Lower leg skin (tissue), 3 donors: ENCODE data around the gene BPI.

Experiments used
- POLR2A ChIP-seq, 2 donors: fragments of 450-650 bp; IDR thresholded peaks; one replicate each; pipeline ENCODE4 v1.6.1; 2016 to 2017; ENCODE audit warnings: antibody characterized with exemption in 2 of 2, mild to moderate bottlenecking in 1 of 2, moderate library complexity in 1 of 2
- TF ChIP-seq, protein P1 (sequence below), 3 donors: fragments of 450-650 bp; IDR thresholded peaks; one replicate each; pipeline ENCODE4 v1.5.1; 2016; ENCODE audit warnings: antibody characterized with exemption in 3 of 3, mild to moderate bottlenecking in 3 of 3, moderate library complexity in 2 of 3

DNA sequence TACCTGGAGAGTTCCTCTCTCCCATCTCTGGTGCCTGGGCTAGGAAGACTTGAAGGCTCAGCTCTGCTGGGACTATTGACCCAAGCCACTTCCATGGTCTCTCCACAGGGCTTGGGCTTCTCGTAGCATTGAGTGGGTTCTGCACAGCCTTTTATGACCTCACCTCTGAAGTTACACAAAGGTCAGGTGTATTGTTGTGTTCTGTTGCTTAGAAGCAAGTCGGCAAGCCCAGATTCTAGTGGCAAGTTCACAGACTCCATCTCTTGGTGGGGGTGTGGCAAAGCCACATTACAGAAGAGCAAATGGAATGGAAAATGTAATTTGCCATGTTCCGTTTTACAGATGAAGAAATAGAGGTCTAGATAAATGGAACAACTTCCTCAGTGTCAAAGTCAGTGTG, 13.5 kb downstream of the BPI start:
- TF ChIP-seq, protein P1, sequence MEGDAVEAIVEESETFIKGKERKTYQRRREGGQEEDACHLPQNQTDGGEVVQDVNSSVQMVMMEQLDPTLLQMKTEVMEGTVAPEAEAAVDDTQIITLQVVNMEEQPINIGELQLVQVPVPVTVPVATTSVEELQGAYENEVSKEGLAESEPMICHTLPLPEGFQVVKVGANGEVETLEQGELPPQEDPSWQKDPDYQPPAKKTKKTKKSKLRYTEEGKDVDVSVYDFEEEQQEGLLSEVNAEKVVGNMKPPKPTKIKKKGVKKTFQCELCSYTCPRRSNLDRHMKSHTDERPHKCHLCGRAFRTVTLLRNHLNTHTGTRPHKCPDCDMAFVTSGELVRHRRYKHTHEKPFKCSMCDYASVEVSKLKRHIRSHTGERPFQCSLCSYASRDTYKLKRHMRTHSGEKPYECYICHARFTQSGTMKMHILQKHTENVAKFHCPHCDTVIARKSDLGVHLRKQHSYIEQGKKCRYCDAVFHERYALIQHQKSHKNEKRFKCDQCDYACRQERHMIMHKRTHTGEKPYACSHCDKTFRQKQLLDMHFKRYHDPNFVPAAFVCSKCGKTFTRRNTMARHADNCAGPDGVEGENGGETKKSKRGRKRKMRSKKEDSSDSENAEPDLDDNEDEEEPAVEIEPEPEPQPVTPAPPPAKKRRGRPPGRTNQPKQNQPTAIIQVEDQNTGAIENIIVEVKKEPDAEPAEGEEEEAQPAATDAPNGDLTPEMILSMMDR (IDR thresholded peaks at IDR 0.05), result no peak
- TF ChIP-seq POLR2A (IDR thresholded peaks at IDR 0.05), result no peak
